ENCODE results near the gene OCRL. TPM values are rescaled to one million over a fixed set of nuclear protein-coding genes. Genes with fewer than 3 reads are reported as not detected.

OCRL gene
- polyA plus RNA-seq, 1 experiment, result 16.4 TPM

GRCh38 chrX:129516402-129516801 is 23.7 kb upstream of the OCRL start:
- TF ChIP-seq CTCF (IDR thresholded peaks at IDR 0.05; ENCODE audit: insufficient read depth, low read depth, low read length), result no peak
- DNase-seq (ENCODE audit: low read depth), result no peak

GRCh38 chrX:129520151-129520550 is 19.9 kb upstream of the OCRL start:
- no peak for TF ChIP-seq CTCF (IDR thresholded peaks at IDR 0.05; ENCODE audit: insufficient read depth, low read depth, low read length)
- H3K4me3 ChIP-seq (ENCODE audit: low read depth, low read length), result no peak overlapping the region
- CTCF ChIA-PET, result interaction anchor here (0.6 kb wide), 1 partner anchor 20 kb away, joined by 3 read pairs; the partner anchor contains the start of gene OCRL
- DNase-seq (ENCODE audit: low read depth), result no peak
- H3K36me3 ChIP-seq (ENCODE audit: control insufficient read depth, insufficient read depth, low read length), result no peaks in the 10 kb centered on the region
- POLR2A ChIA-PET, result no interaction called here
- no peaks in the 10 kb centered on the region for H3K27me3 ChIP-seq (ENCODE audit: control insufficient read depth, insufficient read depth, low read length)

More at GRCh38 chrX:129516402-129516801, 23.7 kb upstream of the OCRL start:
- no peak overlapping the region for H3K4me3 ChIP-seq (ENCODE audit: low read depth, low read length)
- H3K36me3 ChIP-seq (ENCODE audit: control insufficient read depth, insufficient read depth, low read length), result no peaks in the 10 kb centered on the region
- CTCF ChIA-PET, result no interaction called here
- no peaks in the 10 kb centered on the region for H3K27me3 ChIP-seq (ENCODE audit: control insufficient read depth, insufficient read depth, low read length)
- POLR2A ChIA-PET, result no interaction called here

DNA sequence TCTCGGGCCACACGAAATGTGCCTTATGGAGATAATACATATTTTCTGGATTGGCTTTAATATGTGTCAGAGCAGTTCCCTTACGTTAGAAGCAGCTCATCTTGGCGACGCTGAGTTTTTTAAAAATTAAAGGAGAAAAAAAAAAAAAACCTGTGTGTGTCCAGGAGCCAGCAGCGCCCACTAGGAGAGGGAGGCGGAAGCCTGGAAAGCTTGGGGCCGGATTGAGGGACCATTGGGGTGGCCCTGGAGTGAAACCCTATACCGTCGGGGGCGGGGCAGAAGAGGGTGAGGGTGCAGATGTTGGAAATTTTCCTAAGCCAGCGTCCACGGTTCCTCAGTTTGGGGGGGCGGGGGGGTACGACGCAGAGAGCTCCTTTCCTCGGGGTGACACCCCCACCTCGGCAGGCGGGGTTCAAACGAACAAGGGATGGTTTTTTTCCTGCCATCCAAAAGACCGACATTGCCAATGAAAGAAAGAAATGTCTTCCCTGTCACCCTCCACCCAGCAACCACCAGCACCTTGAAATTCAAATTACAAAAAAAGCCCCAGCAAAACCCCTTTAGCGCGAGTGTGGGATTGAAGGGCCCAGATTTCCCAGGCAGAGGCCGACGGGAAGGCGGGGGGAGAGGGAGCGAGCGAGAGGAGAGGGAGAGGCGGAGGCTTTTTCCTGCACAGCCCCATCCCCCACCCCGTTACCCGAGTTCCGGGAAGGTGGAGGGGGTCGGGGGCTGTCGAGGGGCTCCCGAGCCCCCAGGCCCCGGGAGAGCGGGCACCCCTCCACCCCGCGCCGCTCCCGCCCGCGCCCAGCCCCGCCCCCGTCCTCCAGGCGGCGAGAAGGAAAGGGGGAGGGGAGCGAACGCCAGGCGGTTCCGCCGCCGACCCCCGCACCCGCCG is 17.6 kb upstream of the OCRL start:
- H3K36me3 ChIP-seq (ENCODE audit: control insufficient read depth, insufficient read depth, low read length), result no peaks in the 10 kb centered on the region
- DNase-seq (ENCODE audit: low read depth), result no peak
- H3K4me3 ChIP-seq (ENCODE audit: low read depth, low read length), result peak overlapping the region; percentile 87
- no peaks in the 10 kb centered on the region for H3K27me3 ChIP-seq (ENCODE audit: control insufficient read depth, insufficient read depth, low read length)
- ChIA-PET POLR2A (no interaction called here), CTCF (no interaction called here)
- peak; percentile 40 for TF ChIP-seq CTCF (IDR thresholded peaks at IDR 0.05; ENCODE audit: insufficient read depth, low read depth, low read length)

- Histone ChIP-seq H3K36me3 (ENCODE audit: control insufficient read depth, insufficient read depth, low read length) (no peaks in the 10 kb centered on the region), H3K27me3 (ENCODE audit: control insufficient read depth, insufficient read depth, low read length) (no peaks in the 10 kb centered on the region), H3K4me3 (ENCODE audit: low read depth, low read length) (peak within 1 kb of the TSS; percentile 87)
- CTCF ChIA-PET, result no interaction called here
- DNase-seq (ENCODE audit: low read depth), result no peak
- no peak for TF ChIP-seq CTCF (IDR thresholded peaks at IDR 0.05; ENCODE audit: insufficient read depth, low read depth, low read length)
- POLR2A ChIA-PET, result no interaction called here
Observed at GRCh38 chrX:129523079-129523911, 16.8 kb upstream of the OCRL start, which contains the start of gene SMARCA1. TSS of gene SMARCA1 (minus strand) at chrX:129523490. CDS start at chrX:129523370, 120 bp downstream.

GRCh38 chrX:129524250-129524850 is 15.7 kb upstream of the OCRL start:
- no peaks in the 10 kb centered on the region for H3K27me3 ChIP-seq (ENCODE audit: control insufficient read depth, insufficient read depth, low read length)
- TF ChIP-seq CTCF (IDR thresholded peaks at IDR 0.05; ENCODE audit: insufficient read depth, low read depth, low read length), result no peak
- H3K4me3 ChIP-seq (ENCODE audit: low read depth, low read length), result no peak overlapping the region
- DNase-seq (ENCODE audit: low read depth), result no peak
- H3K36me3 ChIP-seq (ENCODE audit: control insufficient read depth, insufficient read depth, low read length), result no peaks in the 10 kb centered on the region
- POLR2A ChIA-PET, result no interaction called here
- CTCF ChIA-PET, result no interaction called here
